Measurements from ENCODE around the gene PRRC2C. TPM values are rescaled to one million over a fixed set of nuclear protein-coding genes. Genes with fewer than 3 reads are reported as not detected.

PRRC2C gene
- total RNA-seq, 4 donors from 2014 or later, result 70.0 to 278 (median 81.4) TPM

GRCh38 chr1:171566467-171566866 is 81.1 kb downstream of the PRRC2C start:
- no peaks in the 10 kb centered on the region for H3K9me3 ChIP-seq
- no peaks in the 10 kb centered on the region for H3K27me3 ChIP-seq
- DNase-seq, result no peak
- TF ChIP-seq CTCF (IDR thresholded peaks at IDR 0.05), result peak in 3 of 6 experiments; percentile 16 to 24 (median 18)
- TF ChIP-seq POLR2A (IDR thresholded peaks at IDR 0.05), result no peak
- no peak overlapping the region for H3K4me3 ChIP-seq (replicated peaks in 1 of 3)
- no peak overlapping the region for H3K27ac ChIP-seq
- H3K4me1 ChIP-seq, result no peaks in the 10 kb centered on the region
- peaks cover 28 to 46% of the 10 kb centered on the region in 2 donors for H3K36me3 ChIP-seq
- intact Hi-C loops (cut with DNase I), result no loop called here
- WGBS, 2 donors, result 66 to 69% methylated on average over 3 of the region's 3 CpGs

GRCh38 chr1:171570295-171570694 is 85.0 kb downstream of the PRRC2C start:
- peaks cover 29 to 45% of the 10 kb centered on the region in 2 donors for H3K36me3 ChIP-seq
- intact Hi-C loops (cut with DNase I), result no loop called here
- TF ChIP-seq CTCF (IDR thresholded peaks at IDR 0.05), result no peak
- TF ChIP-seq POLR2A (IDR thresholded peaks at IDR 0.05), result no peak
- no peak overlapping the region for H3K27ac ChIP-seq
- no peak for DNase-seq
- 89 to 90% methylated on average over 2 of the region's 2 CpGs for WGBS, 2 donors
- H3K9me3 ChIP-seq, result no peaks in the 10 kb centered on the region
- H3K4me3 ChIP-seq (replicated peaks in 1 of 3), result no peak overlapping the region
- H3K4me1 ChIP-seq, result no peaks in the 10 kb centered on the region
- no peaks in the 10 kb centered on the region for H3K27me3 ChIP-seq

GRCh38 chr1:171576144-171576543 is 90.8 kb downstream of the PRRC2C start:
- peaks cover 28 to 50% of the 10 kb centered on the region in 2 donors for H3K36me3 ChIP-seq

GRCh38 chr1:171581226-171581625 is 95.9 kb downstream of the PRRC2C start:
- DNase-seq, result no peak
- H3K27me3 ChIP-seq, result no peaks in the 10 kb centered on the region
- intact Hi-C loops (cut with DNase I), result no loop called here
- H3K4me3 ChIP-seq (replicated peaks in 1 of 3), result no peak overlapping the region
- no peaks in the 10 kb centered on the region for H3K9me3 ChIP-seq
- 87 to 92% methylated on average over 3 of the region's 3 CpGs for WGBS, 2 donors
- no peak overlapping the region for H3K27ac ChIP-seq
- no peaks in the 10 kb centered on the region for H3K4me1 ChIP-seq
- H3K36me3 ChIP-seq, result peaks cover 41 to 52% of the 10 kb centered on the region in 2 donors
- TF ChIP-seq CTCF (IDR thresholded peaks at IDR 0.05) (no peak), POLR2A (IDR thresholded peaks at IDR 0.05) (no peak)

More at GRCh38 chr1:171576144-171576543, 90.8 kb downstream of the PRRC2C start:
- Histone ChIP-seq H3K27me3 (no peaks in the 10 kb centered on the region), H3K9me3 (no peaks in the 10 kb centered on the region), H3K4me3 (replicated peaks in 1 of 3) (no peak overlapping the region), H3K27ac (no peak overlapping the region), H3K4me1 (no peaks in the 10 kb centered on the region)
- intact Hi-C loops (cut with DNase I), result no loop called here
- DNase-seq, result no peak
- TF ChIP-seq CTCF (IDR thresholded peaks at IDR 0.05), result no peak
- TF ChIP-seq POLR2A (IDR thresholded peaks at IDR 0.05), result no peak
- WGBS, 2 donors, result 88 to 93% methylated on average over 1 of the region's 1 CpG

GRCh38 chr1:171581766-171582165 is 96.4 kb downstream of the PRRC2C start:
- intact Hi-C loops (cut with DNase I), result no loop called here
- no peak for DNase-seq
- TF ChIP-seq POLR2A (IDR thresholded peaks at IDR 0.05) (no peak), CTCF (IDR thresholded peaks at IDR 0.05) (no peak)
- no peak overlapping the region for H3K4me3 ChIP-seq (replicated peaks in 1 of 3)
- H3K9me3 ChIP-seq, result no peaks in the 10 kb centered on the region
- H3K4me1 ChIP-seq, result no peaks in the 10 kb centered on the region
- no peaks in the 10 kb centered on the region for H3K27me3 ChIP-seq
- H3K36me3 ChIP-seq, result peaks cover 41 to 54% of the 10 kb centered on the region in 2 donors
- no peak overlapping the region for H3K27ac ChIP-seq

All from thyroid gland (tissue), 4 donors.